GM10847 (cell line): ENCODE data around the gene PLP2.

Experiments used
- POLR2A ChIP-seq: IDR thresholded peaks from 2 replicates; pipeline ENCODE4 v1.6.1; 2011; ENCODE audit not compliant: insufficient read length; ENCODE audit errors: extremely low read depth

PLP2 gene

GRCh38 chrX:49220100-49220499 lies 48.4 kb downstream of the PLP2 start:
- no peak for TF ChIP-seq POLR2A

- no peak for TF ChIP-seq POLR2A
Observed at GRCh38 chrX:49221868-49222267, 50.2 kb downstream of the PLP2 start.
